H1 (cell line): ENCODE results near the gene LYRM4. TPM values are rescaled to one million over a fixed set of nuclear protein-coding genes. Genes with fewer than 3 reads are reported as not detected.

Experiments
- CTCF ChIA-PET: fragments of 300-600 bp; sonication (Branson Sonifier 250); formaldehyde crosslinking; loops from one replicate; lab custom pipeline; 2021; ENCODE audit not compliant: partially characterized antibody; lab: Charles Lee
- POLR2A ChIA-PET: fragments of 300-600 bp; sonication (Branson Sonifier 250); formaldehyde crosslinking; loops from one replicate; lab custom pipeline; 2021; ENCODE audit warnings: inconsistent platforms; ENCODE audit not compliant: partially characterized antibody; lab: Charles Lee
- DNase-seq, 2 experiments: peaks; one replicate each; pipeline versions ENCODE4 v3.0.0 to v3.0.0-alpha.2; 2010 to 2022; ENCODE audit warnings: low spot score in 2 of 2, low read depth in 1 of 2, mixed read lengths in 1 of 2
- FAIRE-seq: peaks from 2 replicates; lab custom pipeline; 2011; peaks lifted over from hg19 to GRCh38; lab: Jason Lieb, UNC
- H2AFZ ChIP-seq: 2 replicates; pipeline ENCODE4 v1.8.1; 2012; ENCODE audit warnings: low read length, inconsistent platforms
- H2AK5ac ChIP-seq: 2 replicates; pipeline ENCODE4 v1.6.1; 2013; ENCODE audit warnings: low read depth, low read length
- H2BK120ac ChIP-seq: replicated peaks from 2 replicates; pipeline ENCODE3; 2013; ENCODE audit warnings: low read depth, low read length, inconsistent platforms
- H2BK12ac ChIP-seq: 2 replicates; pipeline ENCODE4 v1.6.1; 2013; ENCODE audit warnings: low read depth, low read length
- H2BK15ac ChIP-seq: 2 replicates; pipeline ENCODE4 v1.6.1; 2013; ENCODE audit warnings: low read length
- H2BK20ac ChIP-seq: 2 replicates; pipeline ENCODE4 v1.6.1; 2013; ENCODE audit warnings: low read length
- H2BK5ac ChIP-seq: 2 replicates; pipeline ENCODE4 v1.6.1; 2013; ENCODE audit warnings: low read depth, low read length
- H3K14ac ChIP-seq: 2 replicates; pipeline ENCODE4 v1.6.1; 2013; ENCODE audit warnings: inconsistent platforms; ENCODE audit not compliant: insufficient read length
- H3K18ac ChIP-seq: 2 replicates; pipeline ENCODE4 v1.6.1; 2013; ENCODE audit warnings: low read length; ENCODE audit errors: extremely low read depth
- H3K23ac ChIP-seq: 2 replicates; pipeline ENCODE4 v1.6.1; 2013; ENCODE audit warnings: inconsistent platforms; ENCODE audit not compliant: insufficient read length
- H3K23me2 ChIP-seq: 2 replicates; pipeline ENCODE4 v1.6.1; 2013; ENCODE audit warnings: low read depth, low read length
- H3K27ac ChIP-seq: 2 replicates; pipeline ENCODE4 v1.6.1; 2011; ENCODE audit warnings: low read depth, low read length, inconsistent platforms
- H3K27me3 ChIP-seq, 4 experiments: replicated peaks in 1 of 4; 1 replicate in 1 of 4; 2 replicates in 3 of 4; pipeline versions ENCODE4 v1.6.1 to v1.8.1; 2011 to 2013; ENCODE audit warnings: low read length in 3 of 4, mild to moderate bottlenecking in 3 of 4, inconsistent platforms in 2 of 4, mixed read lengths in 2 of 4, moderate library complexity in 1 of 4; ENCODE audit not compliant: control insufficient read depth in 3 of 4, insufficient read depth in 3 of 4; ENCODE audit errors: extremely low read depth in 1 of 4
- H3K36me3 ChIP-seq, 4 experiments: 2 replicates each; pipeline versions ENCODE4 v1.6.1 to v1.8.1; 2011 to 2013; ENCODE audit warnings: mild to moderate bottlenecking in 4 of 4, low read length in 3 of 4, moderate library complexity in 2 of 4, control low read depth in 1 of 4, inconsistent platforms in 1 of 4; ENCODE audit not compliant: insufficient read depth in 4 of 4, control insufficient read depth in 2 of 4
- H3K4ac ChIP-seq: replicated peaks from 2 replicates; pipeline ENCODE3; 2013; ENCODE audit warnings: low read length, low read depth, mixed read lengths, inconsistent platforms; ENCODE audit not compliant: insufficient read length
- H3K4me1 ChIP-seq, 4 experiments: replicated peaks in 1 of 4; 1 replicate in 1 of 4; 2 replicates in 3 of 4; pipeline versions ENCODE4 v1.6.1 to v1.8.1; 2011 to 2013; ENCODE audit warnings: low read length in 3 of 4, inconsistent platforms in 2 of 4, mixed read lengths in 1 of 4; ENCODE audit not compliant: insufficient read depth in 4 of 4, control insufficient read depth in 3 of 4
- H3K4me2 ChIP-seq, 2 experiments: 2 replicates each; pipeline versions ENCODE4 v1.6.1 to v1.8.1; 2011 to 2013; ENCODE audit warnings: low read depth in 2 of 2, low read length in 2 of 2, control low read depth in 1 of 2, inconsistent platforms in 1 of 2, mild to moderate bottlenecking in 1 of 2; ENCODE audit not compliant: insufficient read depth in 1 of 2
- H3K4me3 ChIP-seq, 4 experiments: fragments of 200-600, 300-600 bp in 1 of 4; sonication (generic), shearing (Covaris generic), sonication (Bioruptor Twin) in 1 of 4; 2 replicates each; pipeline versions ENCODE4 v1.5.1 to v1.8.1; 2011 to 2016; ENCODE audit warnings: low read length in 4 of 4, low read depth in 3 of 4, control low read depth in 2 of 4, inconsistent platforms in 2 of 4, mild to moderate bottlenecking in 2 of 4, mixed read lengths in 1 of 4, moderate library complexity in 1 of 4; ENCODE audit not compliant: insufficient read depth in 2 of 4; ENCODE audit errors: extremely low read depth in 1 of 4
- H3K56ac ChIP-seq: replicated peaks from 2 replicates; pipeline ENCODE3; 2013; ENCODE audit warnings: low read depth, mild to moderate bottlenecking, mixed read lengths, low read length, inconsistent platforms; ENCODE audit not compliant: insufficient read length
- H3K79me1 ChIP-seq: 2 replicates; pipeline ENCODE4 v1.6.1; 2013; ENCODE audit warnings: low read depth, low read length, control low read depth
- H3K79me2 ChIP-seq, 2 experiments: 2 replicates each; pipeline versions ENCODE4 v1.6.1 to v1.8.1; 2012 to 2013; ENCODE audit warnings: low read length in 2 of 2, mild to moderate bottlenecking in 2 of 2, inconsistent platforms in 1 of 2; ENCODE audit not compliant: insufficient read depth in 2 of 2, control insufficient read depth in 1 of 2
- H3K9ac ChIP-seq, 4 experiments: replicated peaks in 1 of 4; 1 replicate in 1 of 4; 2 replicates in 3 of 4; pipeline versions ENCODE4 v1.6.1 to v1.8.1; 2011 to 2013; ENCODE audit warnings: low read depth in 3 of 4, low read length in 3 of 4, control low read depth in 2 of 4, mild to moderate bottlenecking in 2 of 4, moderate library complexity in 2 of 4, inconsistent platforms in 1 of 4; ENCODE audit errors: extremely low read depth in 1 of 4
- H3K9me3 ChIP-seq, 2 experiments: 2 replicates each; pipeline versions ENCODE4 v1.6.1 to v1.8.1; 2012 to 2013; ENCODE audit warnings: mild to moderate bottlenecking in 2 of 2, moderate library complexity in 2 of 2, control low read depth in 1 of 2, inconsistent platforms in 1 of 2, low read depth in 1 of 2, low read length in 1 of 2, mixed read lengths in 1 of 2; ENCODE audit not compliant: insufficient read depth in 2 of 2
- H4K20me1 ChIP-seq, 2 experiments: replicated peaks in 1 of 2; 2 replicates each; pipeline versions ENCODE3 to v1.8.1; 2011 to 2013; ENCODE audit warnings: inconsistent platforms in 2 of 2, low read length in 2 of 2, mild to moderate bottlenecking in 1 of 2; ENCODE audit not compliant: insufficient read depth in 2 of 2, control insufficient read depth in 1 of 2
- H4K5ac ChIP-seq: 2 replicates; pipeline ENCODE4 v1.6.1; 2013; ENCODE audit warnings: low read length, low read depth, mixed read lengths, inconsistent platforms; ENCODE audit not compliant: insufficient read length
- H4K8ac ChIP-seq: 2 replicates; pipeline ENCODE4 v1.8.0; 2013; ENCODE audit warnings: mild to moderate bottlenecking, moderate library complexity, low read length, inconsistent platforms; ENCODE audit not compliant: insufficient read depth; ENCODE audit errors: extremely low read depth
- H4K91ac ChIP-seq: replicated peaks from 2 replicates; pipeline ENCODE3; 2013; ENCODE audit warnings: low read length, mixed read lengths, inconsistent platforms; ENCODE audit not compliant: insufficient read length
- ASH2L ChIP-seq: fragments of 200-600, 300-600 bp; sonication (generic); IDR thresholded peaks from one replicate; pipeline ENCODE4 v1.7.1; 2017; ENCODE audit warnings: low read length
- BRCA1 ChIP-seq: IDR thresholded peaks from 2 replicates; pipeline ENCODE4 v1.6.1; 2012; ENCODE audit warnings: low read depth, low read length, improper control_type of control experiment
- E2F6 ChIP-seq: IDR thresholded peaks from 2 replicates; pipeline ENCODE4 v1.6.1; 2012; ENCODE audit warnings: inconsistent platforms
- EP300 ChIP-seq, 2 experiments: IDR thresholded peaks; 1 replicate in 1 of 2; 2 replicates in 1 of 2; pipeline ENCODE4 v1.6.1; 2011 to 2012; ENCODE audit warnings: low read depth in 2 of 2, low read length in 2 of 2, mild to moderate bottlenecking in 2 of 2, borderline replicate concordance in 1 of 2, inconsistent platforms in 1 of 2, moderate library complexity in 1 of 2
- GTF2F1 ChIP-seq: IDR thresholded peaks from 2 replicates; pipeline ENCODE4 v1.6.1; 2012; ENCODE audit warnings: low read depth, low read length, improper control_type of control experiment, borderline replicate concordance
- JUN ChIP-seq: IDR thresholded peaks from 2 replicates; pipeline ENCODE4 v1.6.1; 2011; ENCODE audit warnings: low read depth, mild to moderate bottlenecking, improper control_type of control experiment, low read length
- JUND ChIP-seq: IDR thresholded peaks from 2 replicates; pipeline ENCODE4 v1.6.1; 2011; ENCODE audit warnings: mild to moderate bottlenecking, improper control_type of control experiment, low read length
- KDM1A ChIP-seq: fragments of 200-600, 300-600 bp; sonication (generic); IDR thresholded peaks from 2 replicates; pipeline ENCODE4 v1.7.1; 2016; ENCODE audit warnings: mild to moderate bottlenecking, low read length, borderline replicate concordance
- KDM5A ChIP-seq: fragments of 200-600 bp; IDR thresholded peaks from 2 replicates; pipeline ENCODE4 v1.7.1; 2012; ENCODE audit warnings: mild to moderate bottlenecking, low read length, inconsistent platforms, mixed read lengths
- NANOG ChIP-seq: IDR thresholded peaks from 2 replicates; pipeline ENCODE4 v1.6.1; 2011; ENCODE audit warnings: low read length, low read depth, mild to moderate bottlenecking, inconsistent platforms; ENCODE audit not compliant: insufficient read depth, poor library complexity, severe bottlenecking
- POLR2A ChIP-seq, 2 experiments: IDR thresholded peaks; 1 replicate in 1 of 2; 2 replicates in 1 of 2; pipeline ENCODE4 v1.6.1; 2011; ENCODE audit warnings: low read depth in 2 of 2, low read length in 2 of 2, mild to moderate bottlenecking in 2 of 2; ENCODE audit errors: control extremely low read depth in 1 of 2
- RXRA ChIP-seq: IDR thresholded peaks from 2 replicates; pipeline ENCODE4 v1.6.1; 2011; ENCODE audit warnings: low read depth, mild to moderate bottlenecking, low read length, moderate library complexity; ENCODE audit not compliant: insufficient read depth
- SAP30 ChIP-seq: fragments of 300-600 bp; sonication (generic); IDR thresholded peaks from 2 replicates; pipeline ENCODE4 v1.7.1; 2012; ENCODE audit warnings: low read length, moderate library complexity, mild to moderate bottlenecking, inconsistent platforms; ENCODE audit not compliant: insufficient read depth, insufficient replicate concordance
- SP1 ChIP-seq: IDR thresholded peaks from 2 replicates; pipeline ENCODE4 v1.6.1; 2011; ENCODE audit warnings: low read depth, low read length
- WGBS, 2 experiments: shearing (Covaris generic) in 1 of 2; methylation state at CpG; one replicate each; pipeline versions ENCODE4 v1.1.6 to v1.1.7; 2013 to 2015; ENCODE audit warnings: low lambda C conversion rate in 2 of 2, mixed read lengths in 2 of 2, inconsistent platforms in 1 of 2, low coverage in 1 of 2, missing lambda C conversion rate in 1 of 2; ENCODE audit not compliant: insufficient replicate concordance in 2 of 2, insufficient coverage in 1 of 2, insufficient read length in 1 of 2; ENCODE audit errors: extremely low coverage in 1 of 2, missing lambda C conversion rate in 1 of 2; 5-methylcytosine and 5-hydroxymethylcytosine counted together
- polyA plus RNA-seq, 7 experiments: library from polyadenylated mRNA; depleted of rRNA in 3 of 7; stranded (reverse) in 5 of 7; unstranded in 2 of 7; fragments of >200 nt in 5 of 7; fragments of 200-250 nt in 2 of 7; gene quantifications; 1 replicate in 5 of 7; 2 replicates in 1 of 7; 4 replicates in 1 of 7; pipeline versions ENCODE4 v1.2.1 to v1.2.3, GENCODE V29; 2011 to 2013; ENCODE audit warnings: missing spikeins in 2 of 7, mixed read lengths in 2 of 7
- total RNA-seq: library from RNA; stranded (reverse); fragmentation: NEBNext Ultra II Directional; extraction: Animal tissue kit (Norgen Biotek cat#: 25700); gene quantifications from 2 replicates; pipeline ENCODE4 v1.2.1, GENCODE V29; 2021

The LYRM4 gene
- total and polyA plus RNA-seq, 2 of the 8 experiments (the other 6 are each of a cell fraction or from before 2014, with no cell fraction given) = 56.6 to 62.8 TPM

- Histone ChIP-seq H3K79me1 (peaks cover 5% of the 10 kb centered on the region; the same call in 1 of the 2 replicates), H2AK5ac (no peak overlapping the region), H2BK20ac (no peak overlapping the region), H3K9me3 (no peaks in the 10 kb centered on the region), H3K4ac (no peak overlapping the region), H2BK12ac (no peak overlapping the region), H3K4me2 (no peak overlapping the region), H3K4me1 (peaks cover 0 to 6% (median 0%) of the 10 kb centered on the region in 4 experiments; a peak in 2 of 7 replicates), H3K23me2 (no peaks in the 10 kb centered on the region), H2BK120ac (no peak overlapping the region), H4K5ac (no peak overlapping the region), H3K36me3 (no peaks in the 10 kb centered on the region; a peak in 2 of 8 replicates), H2BK5ac (no peak overlapping the region), H2BK15ac (no peak overlapping the region), H2AFZ (no peak overlapping the region), H3K23ac (no peak overlapping the region), H3K27me3 (no peaks in the 10 kb centered on the region), H4K20me1 (peaks cover 5 to 9% of the 10 kb centered on the region in 2 experiments), H4K8ac (no peak overlapping the region), H3K27ac (no peak overlapping the region), H3K14ac (no peak overlapping the region), H3K79me2 (peaks cover 0 to 8% of the 10 kb centered on the region in 2 experiments; a peak in 1 of 4 replicates), H3K9ac (no peak overlapping the region), H3K4me3 (no peak overlapping the region), H3K56ac (no peak overlapping the region), H3K18ac (no peak overlapping the region), H4K91ac (no peak overlapping the region)
- ChIA-PET CTCF (interaction anchor here (1.6 kb wide), 1 partner anchor 22 kb away, joined by 5 read pairs; no protein-coding TSS in a partner anchor), POLR2A (interaction anchor here (2.3 kb wide), 1 partner anchor 24 kb away, joined by 4 read pairs; no protein-coding TSS in a partner anchor)
- DNase-seq = no peak
- 98% methylated on average over 2 of the region's 2 CpGs; no CpG with 5 or more reads in 1 of the 2 experiments for WGBS, 2 experiments
- no peak for FAIRE-seq
- no peak for TF ChIP-seq KDM5A
- no peak for TF ChIP-seq JUN
- TF ChIP-seq POLR2A (IDR thresholded peaks at IDR 0.05; ENCODE audit: control extremely low read depth in 1 of 2, low read depth in 2 of 2, low read length in 2 of 2) = no peak
- no peak for TF ChIP-seq ASH2L
- TF ChIP-seq BRCA1 = no peak
- no peak for TF ChIP-seq E2F6
- TF ChIP-seq EP300 (IDR thresholded peaks at IDR 0.05; ENCODE audit: borderline replicate concordance in 1 of 2, low read depth in 2 of 2, low read length in 2 of 2) = no peak
- TF ChIP-seq KDM1A = no peak
- no peak for TF ChIP-seq SAP30
- no peak for TF ChIP-seq JUND
- no peak for TF ChIP-seq RXRA
- no peak for TF ChIP-seq GTF2F1
- TF ChIP-seq NANOG = no peak
- TF ChIP-seq SP1 = no peak
These were observed 24.9 kb downstream of the LYRM4 start for GRCh38 chr6:5235830-5236229.
